ENCODE results near the gene SMG6. TPM values are rescaled to one million over a fixed set of nuclear protein-coding genes. Genes with fewer than 3 reads are reported as not detected.

SMG6 gene
- total RNA-seq, 1 experiment from 2014 or later, result 25.6 TPM

DNA sequence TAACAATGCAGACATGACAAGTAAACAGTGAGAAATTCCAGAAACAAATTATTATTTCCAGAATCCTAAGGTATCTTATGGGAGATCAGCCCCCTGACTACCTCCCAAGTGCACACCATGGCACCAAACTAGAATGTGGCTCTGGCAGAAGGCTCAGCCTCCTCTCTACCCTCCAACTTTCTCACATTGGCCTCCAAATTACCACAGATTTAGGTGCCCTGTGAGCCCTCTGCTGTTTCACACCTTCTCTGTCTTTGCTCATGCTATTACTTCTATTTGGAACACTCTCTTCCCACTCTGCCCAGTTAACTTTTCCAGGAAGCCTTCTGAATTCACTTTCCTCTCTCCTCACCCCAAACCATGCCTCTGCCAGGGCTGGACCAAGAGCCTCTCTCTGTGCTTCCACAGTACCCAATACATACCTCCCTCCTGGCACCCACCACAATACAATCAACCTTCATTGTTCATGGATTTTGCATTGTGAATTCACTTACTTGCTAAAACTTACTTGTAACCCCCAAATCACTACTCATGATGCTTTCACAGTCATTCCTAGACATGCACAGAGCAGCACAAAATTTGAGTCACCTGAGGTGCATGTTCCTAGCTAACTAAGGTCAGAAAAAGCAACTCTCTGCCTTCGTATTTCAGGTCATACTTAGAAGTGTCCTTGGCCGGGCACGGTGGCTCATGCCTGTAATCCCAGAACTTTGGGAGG, 31.4 kb downstream of the SMG6 start:
- H3K9me3 Mint-ChIP-seq, result no peaks in the 10 kb centered on the region
- H3K27ac Mint-ChIP-seq, result peak overlapping the region; percentile 12; the same call in 1 of the 2 replicates
- DNase-seq (ENCODE audit: low spot score), result no peak
- TF ChIP-seq NR1H2 (CRISPR knock-in tag; IDR thresholded peaks at IDR 0.05) (no peak), ZNF317 (CRISPR knock-in tag; IDR thresholded peaks at IDR 0.05; ENCODE audit: borderline replicate concordance, low read depth) (no peak), MYBL2 (CRISPR knock-in tag; IDR thresholded peaks at IDR 0.05) (no peak)
- TF ChIP-seq, protein P1, sequence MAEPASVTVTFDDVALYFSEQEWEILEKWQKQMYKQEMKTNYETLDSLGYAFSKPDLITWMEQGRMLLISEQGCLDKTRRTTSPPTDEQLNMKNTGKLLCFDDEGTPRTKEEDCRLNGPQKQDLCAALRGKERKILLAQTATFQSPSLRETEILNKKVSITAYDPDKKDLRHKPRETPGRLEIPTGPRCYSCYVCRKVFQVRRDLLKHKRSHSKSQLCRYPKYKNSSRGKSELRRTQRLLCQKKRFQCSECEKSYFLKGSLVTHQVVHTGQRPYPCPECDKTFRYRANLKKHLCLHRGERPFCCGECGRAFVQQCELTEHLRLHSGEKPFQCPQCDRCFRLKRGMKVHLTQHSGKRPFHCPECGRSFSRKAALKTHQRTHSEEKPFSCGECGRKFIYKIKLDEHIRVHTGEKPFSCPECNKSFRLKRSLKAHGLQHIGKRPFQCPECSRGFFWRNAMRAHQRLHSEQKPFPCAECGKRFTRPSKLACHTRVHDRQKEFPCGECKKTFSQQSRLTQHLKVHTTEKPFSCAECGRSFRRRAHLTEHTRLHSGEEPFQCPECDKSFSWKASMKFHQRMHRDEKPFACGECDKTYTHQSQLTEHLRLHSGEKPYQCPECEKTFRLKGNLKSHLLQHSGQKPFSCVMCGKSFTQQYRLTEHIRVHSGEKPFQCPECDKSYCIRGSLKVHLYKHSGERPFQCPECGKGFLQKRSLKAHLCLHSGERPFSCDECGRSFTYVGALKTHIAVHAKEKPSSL (CRISPR knock-in tag; conservative IDR thresholded peaks at IDR 0.05), result no peak
- TF ChIP-seq, protein P2, sequence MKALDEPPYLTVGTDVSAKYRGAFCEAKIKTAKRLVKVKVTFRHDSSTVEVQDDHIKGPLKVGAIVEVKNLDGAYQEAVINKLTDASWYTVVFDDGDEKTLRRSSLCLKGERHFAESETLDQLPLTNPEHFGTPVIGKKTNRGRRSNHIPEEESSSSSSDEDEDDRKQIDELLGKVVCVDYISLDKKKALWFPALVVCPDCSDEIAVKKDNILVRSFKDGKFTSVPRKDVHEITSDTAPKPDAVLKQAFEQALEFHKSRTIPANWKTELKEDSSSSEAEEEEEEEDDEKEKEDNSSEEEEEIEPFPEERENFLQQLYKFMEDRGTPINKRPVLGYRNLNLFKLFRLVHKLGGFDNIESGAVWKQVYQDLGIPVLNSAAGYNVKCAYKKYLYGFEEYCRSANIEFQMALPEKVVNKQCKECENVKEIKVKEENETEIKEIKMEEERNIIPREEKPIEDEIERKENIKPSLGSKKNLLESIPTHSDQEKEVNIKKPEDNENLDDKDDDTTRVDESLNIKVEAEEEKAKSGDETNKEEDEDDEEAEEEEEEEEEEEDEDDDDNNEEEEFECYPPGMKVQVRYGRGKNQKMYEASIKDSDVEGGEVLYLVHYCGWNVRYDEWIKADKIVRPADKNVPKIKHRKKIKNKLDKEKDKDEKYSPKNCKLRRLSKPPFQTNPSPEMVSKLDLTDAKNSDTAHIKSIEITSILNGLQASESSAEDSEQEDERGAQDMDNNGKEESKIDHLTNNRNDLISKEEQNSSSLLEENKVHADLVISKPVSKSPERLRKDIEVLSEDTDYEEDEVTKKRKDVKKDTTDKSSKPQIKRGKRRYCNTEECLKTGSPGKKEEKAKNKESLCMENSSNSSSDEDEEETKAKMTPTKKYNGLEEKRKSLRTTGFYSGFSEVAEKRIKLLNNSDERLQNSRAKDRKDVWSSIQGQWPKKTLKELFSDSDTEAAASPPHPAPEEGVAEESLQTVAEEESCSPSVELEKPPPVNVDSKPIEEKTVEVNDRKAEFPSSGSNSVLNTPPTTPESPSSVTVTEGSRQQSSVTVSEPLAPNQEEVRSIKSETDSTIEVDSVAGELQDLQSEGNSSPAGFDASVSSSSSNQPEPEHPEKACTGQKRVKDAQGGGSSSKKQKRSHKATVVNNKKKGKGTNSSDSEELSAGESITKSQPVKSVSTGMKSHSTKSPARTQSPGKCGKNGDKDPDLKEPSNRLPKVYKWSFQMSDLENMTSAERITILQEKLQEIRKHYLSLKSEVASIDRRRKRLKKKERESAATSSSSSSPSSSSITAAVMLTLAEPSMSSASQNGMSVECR (CRISPR knock-in tag; IDR thresholded peaks at IDR 0.05; ENCODE audit: borderline replicate concordance), result no peak
- no peak for ATAC-seq
- H3K36me3 Mint-ChIP-seq, result peaks cover 14% of the 10 kb centered on the region; the same call in 1 of the 2 replicates
- H3K27me3 Mint-ChIP-seq (ENCODE audit: low read depth), result no peaks in the 10 kb centered on the region
- ChIA-PET POLR2A (no interaction called here), CTCF (interaction anchor here (3.9 kb wide), 1 partner anchor 27 kb away, joined by 12 read pairs; no protein-coding TSS in a partner anchor)
- no peak overlapping the region for H3K4me3 Mint-ChIP-seq
- no peaks in the 10 kb centered on the region for H3K4me1 Mint-ChIP-seq

DNA sequence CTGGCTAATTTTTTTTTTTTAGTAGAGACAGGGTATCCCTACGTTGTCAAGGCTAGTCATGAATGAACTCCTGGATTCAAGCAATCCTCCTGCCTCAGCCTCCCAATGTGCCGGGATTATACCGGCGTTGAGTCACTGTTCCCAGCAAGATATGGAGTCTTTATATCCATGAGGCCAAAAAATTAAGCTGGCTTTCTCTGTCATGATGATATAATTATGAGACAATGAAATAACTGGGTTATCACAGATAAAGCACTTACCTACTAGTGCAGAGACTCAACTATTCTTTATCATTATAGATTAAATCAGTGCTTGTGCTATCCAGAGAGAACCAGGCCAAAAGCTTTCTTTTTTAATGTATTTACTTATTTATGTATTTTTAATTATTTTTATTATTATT, 36.2 kb downstream of the SMG6 start:
- H3K27me3 Mint-ChIP-seq (ENCODE audit: low read depth), result no peaks in the 10 kb centered on the region
- no peak for DNase-seq (ENCODE audit: low spot score)
- no peak overlapping the region for H3K27ac Mint-ChIP-seq
- H3K9me3 Mint-ChIP-seq, result no peaks in the 10 kb centered on the region
- POLR2A ChIA-PET, result no interaction called here
- TF ChIP-seq, protein P3, sequence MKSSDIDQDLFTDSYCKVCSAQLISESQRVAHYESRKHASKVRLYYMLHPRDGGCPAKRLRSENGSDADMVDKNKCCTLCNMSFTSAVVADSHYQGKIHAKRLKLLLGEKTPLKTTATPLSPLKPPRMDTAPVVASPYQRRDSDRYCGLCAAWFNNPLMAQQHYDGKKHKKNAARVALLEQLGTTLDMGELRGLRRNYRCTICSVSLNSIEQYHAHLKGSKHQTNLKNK (CRISPR knock-in tag; IDR thresholded peaks at IDR 0.05), result no peak
- peaks cover 10% of the 10 kb centered on the region; the same call in 1 of the 2 replicates for H3K36me3 Mint-ChIP-seq
- ATAC-seq, result no peak
- H3K4me3 Mint-ChIP-seq, result no peak overlapping the region
- no peaks in the 10 kb centered on the region for H3K4me1 Mint-ChIP-seq
- CTCF ChIA-PET, result no interaction called here

DNA sequence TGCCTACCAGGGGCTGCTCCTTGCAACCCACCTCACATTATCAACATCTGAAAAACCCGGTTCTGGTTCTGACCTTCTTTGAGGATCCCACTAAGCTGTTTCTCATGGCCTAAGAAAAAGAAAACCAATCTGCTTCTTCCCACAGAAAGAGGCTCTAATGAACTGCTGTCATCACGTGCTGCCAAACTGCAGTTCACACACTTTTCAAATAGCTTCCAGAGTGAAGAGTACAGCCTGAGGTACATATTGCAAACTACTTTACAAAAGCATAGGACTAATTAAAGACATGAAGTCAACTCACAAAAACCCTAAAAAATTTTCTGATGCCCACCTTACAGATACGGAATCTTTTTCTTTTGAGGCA, 36.7 kb downstream of the SMG6 start:
- POLR2A ChIA-PET, result no interaction called here
- CTCF ChIA-PET, result interaction anchor here (1.0 kb wide), 1 partner anchor 14 kb away, joined by 3 read pairs; no protein-coding TSS in a partner anchor
- Mint-ChIP-seq H3K27me3 (ENCODE audit: low read depth) (no peaks in the 10 kb centered on the region), H3K4me3 (no peak overlapping the region), H3K27ac (peak overlapping the region; percentile 16; the same call in 1 of the 2 replicates), H3K4me1 (no peaks in the 10 kb centered on the region), H3K9me3 (no peaks in the 10 kb centered on the region), H3K36me3 (peaks cover 7% of the 10 kb centered on the region; the same call in 1 of the 2 replicates)
- DNase-seq (ENCODE audit: low spot score) (no peak), ATAC-seq (no peak)
- TF ChIP-seq ZNF671 (CRISPR knock-in tag; IDR thresholded peaks at IDR 0.05), result no peak
- TF ChIP-seq, protein P4, sequence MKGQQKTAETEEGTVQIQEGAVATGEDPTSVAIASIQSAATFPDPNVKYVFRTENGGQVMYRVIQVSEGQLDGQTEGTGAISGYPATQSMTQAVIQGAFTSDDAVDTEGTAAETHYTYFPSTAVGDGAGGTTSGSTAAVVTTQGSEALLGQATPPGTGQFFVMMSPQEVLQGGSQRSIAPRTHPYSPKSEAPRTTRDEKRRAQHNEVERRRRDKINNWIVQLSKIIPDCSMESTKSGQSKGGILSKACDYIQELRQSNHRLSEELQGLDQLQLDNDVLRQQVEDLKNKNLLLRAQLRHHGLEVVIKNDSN (CRISPR knock-in tag; IDR thresholded peaks at IDR 0.05), result no peak
- TF ChIP-seq, protein P5, sequence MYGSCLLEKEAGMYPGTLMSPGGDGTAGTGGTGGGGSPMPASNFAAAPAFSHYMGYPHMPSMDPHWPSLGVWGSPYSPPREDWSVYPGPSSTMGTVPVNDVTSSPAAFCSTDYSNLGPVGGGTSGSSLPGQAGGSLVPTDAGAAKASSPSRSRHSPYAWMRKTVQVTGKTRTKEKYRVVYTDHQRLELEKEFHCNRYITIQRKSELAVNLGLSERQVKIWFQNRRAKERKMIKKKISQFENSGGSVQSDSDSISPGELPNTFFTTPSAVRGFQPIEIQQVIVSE (CRISPR knock-in tag; IDR thresholded peaks at IDR 0.05; ENCODE audit: borderline replicate concordance), result no peak
- no peak for TF ChIP-seq NFYB (CRISPR knock-in tag; conservative IDR thresholded peaks at IDR 0.05; ENCODE audit: low read depth)
- TF ChIP-seq SP1 (CRISPR knock-in tag; conservative IDR thresholded peaks at IDR 0.05), result no peak
- TF ChIP-seq ZNF416 (CRISPR knock-in tag; IDR thresholded peaks at IDR 0.05), result no peak
- TF ChIP-seq, protein P2 (CRISPR knock-in tag; IDR thresholded peaks at IDR 0.05; ENCODE audit: borderline replicate concordance), result no peak

All from WTC11 (cell line).